Nephron (organoid): Measurements from ENCODE around the gene GABRB1.

ENCODE experiments used
- H3K27ac Mint-ChIP-seq, 3 experiments: 2 replicates each; pipeline ENCODE4 v1.8.0; 2020; ENCODE audit warnings: mixed read lengths in 3 of 3, mild to moderate bottlenecking in 2 of 3, moderate library complexity in 1 of 3
- H3K27me3 Mint-ChIP-seq: 2 replicates; pipeline ENCODE4 v1.8.0; 2021; ENCODE audit warnings: low read depth, mild to moderate bottlenecking, moderate library complexity, mixed read lengths
- H3K36me3 Mint-ChIP-seq: 2 replicates; pipeline ENCODE4 v1.8.0; 2020; ENCODE audit warnings: low read depth, mixed read lengths
- H3K4me1 Mint-ChIP-seq: 2 replicates; pipeline ENCODE4 v1.8.0; 2020; ENCODE audit warnings: mixed read lengths
- H3K4me3 Mint-ChIP-seq, 3 experiments: 2 replicates each; pipeline ENCODE4 v1.8.0; 2020; ENCODE audit warnings: mild to moderate bottlenecking in 3 of 3, mixed read lengths in 3 of 3, moderate library complexity in 2 of 3
- H3K9me3 Mint-ChIP-seq: 2 replicates; pipeline ENCODE4 v1.8.0; 2020; ENCODE audit warnings: mixed read lengths
- CTCF ChIP-seq, 3 experiments: fragments of 200-600 bp; sonication (generic); IDR thresholded peaks; one replicate each; pipeline ENCODE4 v1.5.0; 2021; ENCODE audit warnings: antibody characterized with exemption in 3 of 3; ENCODE audit not compliant: unreplicated experiment in 3 of 3

Gene GABRB1

GRCh38 chr4:47104986-47105385, 73.6 kb downstream of the GABRB1 start:
- Mint-ChIP-seq H3K27ac (no peak overlapping the region), H3K4me1 (no peaks in the 10 kb centered on the region), H3K27me3 (no peaks in the 10 kb centered on the region), H3K9me3 (no peaks in the 10 kb centered on the region), H3K36me3 (no peaks in the 10 kb centered on the region), H3K4me3 (no peak overlapping the region)
- no peak for TF ChIP-seq CTCF (IDR thresholded peaks at IDR 0.05; ENCODE audit: unreplicated experiment in 3 of 3)

DNA sequence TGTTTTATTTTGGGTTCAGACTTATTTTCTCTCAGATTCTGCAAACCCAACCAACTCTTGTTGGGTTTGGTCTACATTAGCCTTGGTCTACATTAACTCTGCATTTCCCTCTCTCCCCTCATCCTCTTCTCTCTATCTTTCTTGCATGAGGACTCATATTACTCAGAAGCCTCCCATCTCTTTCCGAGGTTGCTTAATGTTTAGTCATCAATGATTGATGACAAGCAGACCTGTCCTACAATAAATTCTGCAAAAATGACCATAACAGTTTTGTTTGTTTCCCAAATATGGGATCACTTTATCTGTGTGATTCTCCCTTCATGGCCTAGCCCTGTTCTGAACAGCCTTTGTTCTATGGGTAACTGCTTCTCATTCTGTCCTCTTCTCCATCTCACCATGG, 75.2 kb downstream of the GABRB1 start:
- no peaks in the 10 kb centered on the region for H3K4me1 Mint-ChIP-seq
- H3K36me3 Mint-ChIP-seq: no peaks in the 10 kb centered on the region
- TF ChIP-seq CTCF (IDR thresholded peaks at IDR 0.05; ENCODE audit: unreplicated experiment in 3 of 3): no peak
- no peaks in the 10 kb centered on the region for H3K9me3 Mint-ChIP-seq
- no peak overlapping the region for H3K4me3 Mint-ChIP-seq
- H3K27ac Mint-ChIP-seq: no peak overlapping the region
- H3K27me3 Mint-ChIP-seq: no peaks in the 10 kb centered on the region

DNA sequence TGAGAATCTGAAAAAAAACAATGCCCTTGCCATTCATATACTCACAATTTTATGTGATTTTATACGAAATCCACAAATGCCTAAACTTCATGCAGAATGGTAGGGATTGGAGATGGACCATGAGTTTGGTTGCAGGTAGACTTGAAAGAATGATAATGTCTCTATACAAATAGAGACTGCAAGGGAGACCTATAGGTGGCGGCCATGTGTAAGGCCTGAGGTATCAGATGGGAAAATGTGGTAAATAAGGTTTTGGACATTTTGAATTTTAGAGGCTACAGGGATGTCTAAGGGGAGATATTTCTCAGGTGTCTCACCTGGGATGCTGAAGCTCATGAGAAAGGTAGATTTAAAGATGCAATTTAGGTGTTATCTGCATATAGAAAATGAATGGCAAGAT, 78.0 kb downstream of the GABRB1 start:
- TF ChIP-seq CTCF (IDR thresholded peaks at IDR 0.05; ENCODE audit: unreplicated experiment in 3 of 3): no peak
- Mint-ChIP-seq H3K36me3 (no peaks in the 10 kb centered on the region), H3K27ac (no peak overlapping the region), H3K4me3 (no peak overlapping the region), H3K4me1 (no peaks in the 10 kb centered on the region), H3K27me3 (no peaks in the 10 kb centered on the region), H3K9me3 (no peaks in the 10 kb centered on the region)

GRCh38 chr4:47110546-47111132, 79.3 kb downstream of the GABRB1 start:
- TF ChIP-seq CTCF (IDR thresholded peaks at IDR 0.05; ENCODE audit: unreplicated experiment in 3 of 3): no peak
- no peaks in the 10 kb centered on the region for H3K27me3 Mint-ChIP-seq
- H3K4me3 Mint-ChIP-seq: no peak overlapping the region
- H3K4me1 Mint-ChIP-seq: no peaks in the 10 kb centered on the region
- H3K36me3 Mint-ChIP-seq: no peaks in the 10 kb centered on the region
- H3K27ac Mint-ChIP-seq: no peak overlapping the region
- no peaks in the 10 kb centered on the region for H3K9me3 Mint-ChIP-seq

DNA sequence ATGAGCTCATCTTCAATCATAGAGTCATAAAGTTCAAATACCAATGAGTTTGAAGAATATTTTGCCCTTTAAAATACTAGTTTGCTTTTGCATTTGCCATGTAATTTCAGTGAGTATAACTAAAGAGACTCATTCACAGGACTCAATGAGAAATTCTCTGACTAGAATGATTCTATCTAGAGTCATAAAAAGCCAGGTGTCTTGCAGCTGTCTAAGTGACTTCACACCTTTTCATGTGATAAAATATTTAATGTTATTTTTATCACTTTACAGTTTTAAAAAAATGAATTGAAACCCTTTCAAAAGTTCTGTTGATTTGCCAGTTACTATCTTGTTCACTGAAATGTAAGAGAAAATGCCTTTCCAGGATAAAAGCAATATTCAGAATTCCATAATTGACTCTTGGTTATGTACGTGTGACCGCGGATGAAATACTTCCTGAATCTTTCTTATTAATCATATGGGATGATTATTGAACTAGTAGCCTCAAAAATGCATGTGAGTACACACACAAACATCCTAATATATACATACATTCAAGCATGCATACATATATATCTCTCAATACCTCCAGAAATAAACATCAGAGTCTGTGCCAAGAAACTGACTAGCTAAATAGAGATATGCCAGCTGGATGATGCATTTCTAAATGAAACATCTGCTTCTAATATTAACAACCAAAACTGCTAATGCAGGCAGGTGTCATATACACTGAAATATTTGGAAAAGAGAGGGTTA, 87.0 kb downstream of the GABRB1 start:
- no peaks in the 10 kb centered on the region for H3K9me3 Mint-ChIP-seq
- H3K4me3 Mint-ChIP-seq: no peak overlapping the region
- no peak for TF ChIP-seq CTCF (IDR thresholded peaks at IDR 0.05; ENCODE audit: unreplicated experiment in 3 of 3)

DNA sequence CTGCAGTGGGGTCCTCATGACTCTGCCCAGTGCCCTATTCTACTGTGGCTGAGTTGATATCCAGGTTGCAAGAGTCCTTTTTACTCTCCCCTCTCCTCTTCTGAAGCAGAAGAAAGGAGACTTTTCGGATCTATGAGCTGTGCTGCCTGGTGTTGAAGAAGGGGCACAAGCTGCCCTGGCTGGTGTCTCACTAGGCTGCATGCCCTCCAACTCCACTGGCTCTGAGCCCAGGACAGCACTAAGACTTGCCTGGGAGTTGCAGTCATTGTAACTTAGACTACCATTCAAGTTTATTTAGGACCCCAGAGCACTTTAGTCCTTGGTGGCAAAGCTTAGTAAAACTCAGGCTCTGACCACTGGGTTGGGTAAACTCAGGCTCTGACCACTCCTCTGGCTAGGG, 89.4 kb downstream of the GABRB1 start:
- H3K4me1 Mint-ChIP-seq: peaks cover 4% of the 10 kb centered on the region
- TF ChIP-seq CTCF (IDR thresholded peaks at IDR 0.05; ENCODE audit: unreplicated experiment in 3 of 3): no peak
- no peaks in the 10 kb centered on the region for H3K9me3 Mint-ChIP-seq
- H3K4me3 Mint-ChIP-seq: no peak overlapping the region
- H3K27ac Mint-ChIP-seq: no peak overlapping the region
- no peaks in the 10 kb centered on the region for H3K27me3 Mint-ChIP-seq
- H3K36me3 Mint-ChIP-seq: no peaks in the 10 kb centered on the region

More for the DNA sequence above, 87.0 kb downstream of the GABRB1 start:
- Mint-ChIP-seq H3K27me3 (no peaks in the 10 kb centered on the region), H3K27ac (no peak overlapping the region), H3K36me3 (no peaks in the 10 kb centered on the region), H3K4me1 (peaks cover 4% of the 10 kb centered on the region)
